Smooth muscle cell (in vitro differentiated cells): ENCODE results near the gene CRADD. TPM values are rescaled to one million over a fixed set of nuclear protein-coding genes. Genes with fewer than 3 reads are reported as not detected.
"Not testable (repeated sequence)": the region's sequence is repeated elsewhere in the genome, so short reads cannot be mapped to it uniquely, and the experiment has no call there.

Experiments
- DNase-seq: peaks from one replicate; lab custom pipeline; 2025; ENCODE audit not compliant: unreplicated experiment; lab: John Stamatoyannopoulos, UW
- H2AFZ ChIP-seq: fragments of 200-600 bp; sonication (generic); 2 replicates; pipeline ENCODE4 v1.6.0; 2016; ENCODE audit warnings: antibody characterized with exemption, low read depth, mild to moderate bottlenecking
- H3F3A ChIP-seq: fragments of 200-600 bp; sonication (generic); 2 replicates; pipeline ENCODE4 v1.6.0; 2017; ENCODE audit warnings: antibody characterized with exemption, low read depth
- H3K27ac ChIP-seq: fragments of 200-600 bp; sonication (generic); 2 replicates; pipeline ENCODE4 v1.5.1; 2016; ENCODE audit warnings: low read depth, mild to moderate bottlenecking
- H3K27me3 ChIP-seq: fragments of 200-600 bp; sonication (generic); 2 replicates; pipeline ENCODE4 v1.6.1; 2016; ENCODE audit warnings: low read depth, mild to moderate bottlenecking
- H3K36me3 ChIP-seq: fragments of 200-600 bp; sonication (generic); 2 replicates; pipeline ENCODE4 v1.5.1; 2016; ENCODE audit warnings: low read depth
- H3K4me1 ChIP-seq: fragments of 200-600 bp; sonication (generic); 2 replicates; pipeline ENCODE4 v1.5.1; 2016; ENCODE audit warnings: low read depth
- H3K4me2 ChIP-seq: fragments of 200-600 bp; sonication (generic); 2 replicates; pipeline ENCODE4 v1.6.0; 2016; ENCODE audit warnings: mild to moderate bottlenecking
- H3K4me3 ChIP-seq: fragments of 200-600 bp; sonication (generic); 2 replicates; pipeline ENCODE4 v1.5.1; 2016; ENCODE audit warnings: mild to moderate bottlenecking
- H3K79me2 ChIP-seq: fragments of 200-600 bp; sonication (generic); 2 replicates; pipeline ENCODE4 v1.6.0; 2016; ENCODE audit warnings: low read depth, mild to moderate bottlenecking
- H3K9ac ChIP-seq: fragments of 200-600 bp; sonication (generic); 2 replicates; pipeline ENCODE4 v1.6.0; 2016; ENCODE audit warnings: low read depth
- H3K9me3 ChIP-seq: fragments of 200-600 bp; sonication (generic); replicated peaks from 2 replicates; pipeline ENCODE4 v1.5.1; 2016; ENCODE audit warnings: low read depth
- H4K20me1 ChIP-seq: fragments of 200-600 bp; sonication (generic); 2 replicates; pipeline ENCODE4 v1.6.0; 2016; ENCODE audit warnings: low read depth
- WGBS: methylation state at CpG from one replicate; pipeline ENCODE4 v1.1.7; 2016; ENCODE audit warnings: low lambda C conversion rate; 5-methylcytosine and 5-hydroxymethylcytosine counted together
- polyA plus RNA-seq: library from polyadenylated mRNA; unstranded; fragments of >200 nt; fragmentation: Nextera tagmentation; extraction: Ambion mirVana; gene quantifications from 2 replicates; pipeline ENCODE4 v1.2.1, GENCODE V29; 2016
- total RNA-seq: library from RNA; depleted of rRNA; stranded (reverse); fragments of >200 nt; gene quantifications from 2 replicates; pipeline ENCODE4 v1.2.3, GENCODE V29; 2014
- TF ChIP-seq, protein P1 (sequence below): fragments of 200-600 bp; sonication (generic); IDR thresholded peaks from 2 replicates; pipeline ENCODE4 v1.5.1; 2017; ENCODE audit warnings: borderline replicate concordance, mild to moderate bottlenecking, antibody characterized with exemption; ENCODE audit not compliant: insufficient read depth, poor library complexity, severe bottlenecking

Gene CRADD
- total and polyA plus RNA-seq, 2 experiments from 2014 or later, result 10.7 to 28.6 TPM

DNA sequence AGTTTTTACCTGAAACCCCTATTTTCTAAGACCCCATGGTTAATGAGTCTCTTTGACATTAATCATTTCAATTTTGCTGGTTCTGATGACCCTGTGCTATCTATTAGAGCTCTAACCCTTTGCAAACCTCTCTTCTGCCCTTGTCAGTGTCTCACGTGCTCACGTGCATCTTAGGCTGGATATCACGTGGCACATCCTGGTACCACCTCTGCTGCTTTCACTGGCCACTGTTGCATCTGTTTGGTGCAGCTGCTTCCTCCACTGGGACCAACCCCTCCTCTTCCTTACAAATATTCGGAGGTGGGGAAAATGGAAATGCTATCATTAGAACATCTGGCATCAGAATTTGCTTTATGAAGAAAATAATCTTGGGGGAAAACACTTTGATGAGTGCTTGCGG, 119.6 kb downstream of the CRADD start:
- Histone ChIP-seq H3K79me2 (no peaks in the 10 kb centered on the region), H3K4me2 (no peak overlapping the region), H3K27me3 (no peaks in the 10 kb centered on the region), H2AFZ (no peak overlapping the region), H3K36me3 (no peaks in the 10 kb centered on the region), H3F3A (no peaks in the 10 kb centered on the region), H3K9ac (no peak overlapping the region), H3K4me1 (no peaks in the 10 kb centered on the region), H4K20me1 (no peaks in the 10 kb centered on the region), H3K4me3 (no peak overlapping the region), H3K27ac (no peak overlapping the region), H3K9me3 (no peaks in the 10 kb centered on the region)
- no peak for DNase-seq
- 91% methylated on average over 5 of the region's 5 CpGs for WGBS
- TF ChIP-seq, protein P1, sequence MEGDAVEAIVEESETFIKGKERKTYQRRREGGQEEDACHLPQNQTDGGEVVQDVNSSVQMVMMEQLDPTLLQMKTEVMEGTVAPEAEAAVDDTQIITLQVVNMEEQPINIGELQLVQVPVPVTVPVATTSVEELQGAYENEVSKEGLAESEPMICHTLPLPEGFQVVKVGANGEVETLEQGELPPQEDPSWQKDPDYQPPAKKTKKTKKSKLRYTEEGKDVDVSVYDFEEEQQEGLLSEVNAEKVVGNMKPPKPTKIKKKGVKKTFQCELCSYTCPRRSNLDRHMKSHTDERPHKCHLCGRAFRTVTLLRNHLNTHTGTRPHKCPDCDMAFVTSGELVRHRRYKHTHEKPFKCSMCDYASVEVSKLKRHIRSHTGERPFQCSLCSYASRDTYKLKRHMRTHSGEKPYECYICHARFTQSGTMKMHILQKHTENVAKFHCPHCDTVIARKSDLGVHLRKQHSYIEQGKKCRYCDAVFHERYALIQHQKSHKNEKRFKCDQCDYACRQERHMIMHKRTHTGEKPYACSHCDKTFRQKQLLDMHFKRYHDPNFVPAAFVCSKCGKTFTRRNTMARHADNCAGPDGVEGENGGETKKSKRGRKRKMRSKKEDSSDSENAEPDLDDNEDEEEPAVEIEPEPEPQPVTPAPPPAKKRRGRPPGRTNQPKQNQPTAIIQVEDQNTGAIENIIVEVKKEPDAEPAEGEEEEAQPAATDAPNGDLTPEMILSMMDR, result no peak

DNA sequence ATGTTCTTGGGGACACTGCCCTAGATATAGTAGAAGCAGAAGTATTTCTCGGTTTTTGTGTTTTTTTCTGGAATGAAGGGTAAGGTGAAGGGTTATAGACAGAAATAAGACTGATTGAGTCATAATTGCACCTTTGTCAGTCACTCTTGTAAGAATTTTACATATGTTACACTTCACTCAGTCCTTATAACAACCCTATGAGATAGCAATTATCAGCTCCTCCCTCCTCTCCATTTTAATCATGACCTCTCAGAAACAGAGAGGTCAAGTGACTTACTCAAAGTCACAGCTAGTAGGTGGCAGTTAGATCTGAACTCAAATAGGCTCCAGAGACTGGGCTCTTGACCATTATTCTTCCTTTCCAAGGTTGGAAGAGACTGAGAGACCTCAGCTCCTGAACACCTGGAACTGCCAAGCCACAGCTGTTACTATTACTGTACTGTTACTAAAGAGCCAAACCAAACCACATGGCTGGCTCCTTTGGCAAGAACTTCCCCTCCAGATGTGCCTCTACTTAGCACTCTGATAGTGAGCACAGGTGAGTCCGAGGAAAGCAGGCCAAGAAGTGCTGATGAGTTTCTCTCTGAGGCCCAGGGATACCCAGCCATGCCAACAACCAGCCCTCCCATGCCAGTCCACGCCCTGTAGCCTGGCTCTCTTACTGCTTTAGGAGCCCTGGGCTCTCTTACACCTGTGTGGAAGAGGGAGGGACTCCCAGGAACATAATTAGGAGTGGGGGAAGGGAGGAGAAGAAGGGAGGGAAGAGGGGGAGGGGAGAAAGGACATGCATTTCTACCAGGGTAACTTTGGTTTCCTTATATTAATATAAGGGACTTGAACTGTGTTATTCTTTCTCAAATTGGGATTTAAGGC, 121.3 kb downstream of the CRADD start:
- Histone ChIP-seq H3K9me3 (no peaks in the 10 kb centered on the region), H3K36me3 (no peaks in the 10 kb centered on the region), H3K27me3 (no peaks in the 10 kb centered on the region), H3K4me2 (no peak overlapping the region), H3F3A (no peaks in the 10 kb centered on the region), H3K4me3 (no peak overlapping the region), H3K79me2 (no peaks in the 10 kb centered on the region), H4K20me1 (no peaks in the 10 kb centered on the region), H3K27ac (no peak overlapping the region), H2AFZ (no peak overlapping the region), H3K9ac (no peak overlapping the region), H3K4me1 (peaks cover 8% of the 10 kb centered on the region)
- no peak for DNase-seq
- TF ChIP-seq, protein P1, result no peak
- 92% methylated on average over 3 of the region's 3 CpGs for WGBS

DNA sequence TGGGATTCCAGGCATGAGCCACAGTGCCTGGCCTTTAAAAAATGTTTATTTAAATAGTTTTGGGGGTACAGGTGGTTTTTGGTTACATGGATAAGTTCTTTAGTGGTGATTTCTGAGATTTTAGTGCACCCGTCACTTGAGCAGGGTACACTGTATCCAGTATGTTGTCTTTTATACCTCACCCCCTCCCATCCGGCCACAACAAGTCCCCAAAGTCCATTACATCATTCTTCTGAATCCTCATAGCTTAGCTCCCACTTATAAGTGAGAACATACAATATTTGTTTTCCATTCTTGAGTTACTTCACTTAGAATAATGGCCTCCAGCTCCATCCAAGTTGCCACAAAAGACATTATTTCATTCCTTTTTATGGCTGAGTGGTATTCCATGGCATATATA, 124.5 kb downstream of the CRADD start:
- not testable (repeated sequence) for H3K4me3 ChIP-seq

DNA sequence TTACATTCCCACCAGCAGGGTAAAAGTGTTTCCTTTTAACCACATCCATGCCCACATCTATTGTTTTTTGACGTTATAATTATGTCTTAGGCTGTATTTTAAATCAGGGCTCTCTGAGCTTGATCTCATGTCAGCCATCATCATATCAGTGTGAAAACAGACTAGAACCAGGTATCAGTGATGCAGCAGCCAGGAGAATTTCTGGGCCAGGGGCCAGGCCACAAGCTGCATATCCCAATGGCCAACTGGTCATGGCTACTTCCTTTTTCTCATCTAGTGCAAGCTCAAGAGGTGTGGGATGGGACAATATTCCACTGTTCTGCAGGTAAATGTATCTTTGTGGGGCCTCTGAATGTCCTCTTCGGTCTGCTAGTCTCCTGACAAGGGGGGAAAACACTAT, 125.1 kb downstream of the CRADD start:
- Histone ChIP-seq H3F3A (no peaks in the 10 kb centered on the region), H3K27ac (no peak overlapping the region), H3K4me1 (peaks cover 9% of the 10 kb centered on the region), H3K4me2 (no peak overlapping the region), H2AFZ (no peak overlapping the region), H3K36me3 (no peaks in the 10 kb centered on the region), H3K4me3 (no peak overlapping the region), H4K20me1 (no peaks in the 10 kb centered on the region), H3K27me3 (no peaks in the 10 kb centered on the region), H3K9me3 (no peaks in the 10 kb centered on the region), H3K9ac (no peak overlapping the region), H3K79me2 (no peaks in the 10 kb centered on the region)
- TF ChIP-seq, protein P1, result no peak
- 91% methylated on average over 2 of the region's 2 CpGs for WGBS
- DNase-seq, result no peak

More for the DNA sequence above, 124.5 kb downstream of the CRADD start:
- not testable (repeated sequence) for DNase-seq, H2AFZ ChIP-seq, H3K9me3 ChIP-seq, H3K27me3 ChIP-seq, H3K4me2 ChIP-seq, H3K79me2 ChIP-seq, H3F3A ChIP-seq, H3K9ac ChIP-seq, H4K20me1 ChIP-seq, H3K4me1 ChIP-seq, H3K36me3 ChIP-seq, H3K27ac ChIP-seq
- WGBS, result 96% methylated on average over 2 of the region's 2 CpGs
